Right atrium auricular region (tissue), 2 donors: ENCODE data around the gene SPOCK1. TPM values are rescaled to one million over a fixed set of nuclear protein-coding genes. Genes with fewer than 3 reads are reported as not detected.

Experiments
- DNase-seq: peaks from one replicate; pipeline ENCODE4 v3.0.0-alpha.2; 2019; ENCODE audit warnings: low spot score
- H3K27ac ChIP-seq, 2 donors: fragments of 200-600 bp; sonication (generic); 1 replicate in 1 of 2; 2 replicates in 1 of 2; pipeline ENCODE4 v1.5.1; 2016 to 2019
- H3K27me3 ChIP-seq, 2 donors: fragments of 200-600 bp; sonication (generic); one replicate each; pipeline versions ENCODE4 v1.5.1 to v1.6.0; 2017 to 2019
- H3K36me3 ChIP-seq: fragments of 200-600 bp; sonication (generic); one replicate; pipeline ENCODE4 v1.5.1; 2016
- H3K4me1 ChIP-seq, 2 donors: fragments of 200-600 bp; sonication (generic); one replicate each; pipeline versions ENCODE4 v1.5.1 to v1.6.0; 2017 to 2019
- H3K4me3 ChIP-seq, 2 donors: fragments of 200-600 bp; sonication (generic); 1 replicate in 1 of 2; 2 replicates in 1 of 2; pipeline ENCODE4 v1.5.1; 2017 to 2019; ENCODE audit warnings: mild to moderate bottlenecking in 1 of 2, moderate library complexity in 1 of 2
- H3K9me3 ChIP-seq, 2 donors: fragments of 200-600 bp; sonication (generic); one replicate each; pipeline ENCODE4 v1.5.1; 2019
- total RNA-seq, 2 donors: library from RNA; depleted of rRNA; stranded (reverse); fragments of >200 nt; gene quantifications; one replicate each; pipeline ENCODE4 v1.1.0, GENCODE V29; 2016
- TF ChIP-seq, protein P1 (sequence below), 2 donors: fragments of 200-600 bp; sonication (generic); IDR thresholded peaks; one replicate each; pipeline ENCODE4 v1.5.1; 2019; ENCODE audit warnings: antibody characterized with exemption in 2 of 2

Gene SPOCK1
- total RNA-seq, 2 donors from 2014 or later: 59.8 to 84.5 TPM

DNA sequence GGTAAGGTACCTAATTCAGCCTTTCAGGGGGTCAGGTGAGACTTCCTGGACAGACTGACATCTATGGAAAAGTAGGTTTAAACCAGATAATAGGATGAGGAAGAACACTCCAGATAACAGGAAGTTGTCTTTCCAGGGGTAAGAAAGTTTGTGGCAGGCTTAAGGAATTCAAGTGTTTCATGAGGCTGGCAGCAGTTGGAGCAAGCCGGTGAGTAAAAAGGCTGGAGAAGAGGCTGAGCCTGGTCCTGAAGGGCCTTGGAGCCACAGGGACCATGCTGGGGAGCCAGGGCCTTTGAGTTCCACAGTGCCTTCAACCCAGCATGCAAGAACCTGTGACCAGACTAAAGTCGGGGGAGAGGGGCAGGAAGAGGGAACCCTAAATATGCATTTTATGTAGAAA, 353.4 kb downstream of the SPOCK1 start:
- H3K27me3 ChIP-seq: no peaks in the 10 kb centered on the region
- H3K4me3 ChIP-seq: no peak overlapping the region
- H3K9me3 ChIP-seq: no peaks in the 10 kb centered on the region
- H3K4me1 ChIP-seq: peaks cover 0 to 18% of the 10 kb centered on the region in 2 donors
- TF ChIP-seq, protein P1, sequence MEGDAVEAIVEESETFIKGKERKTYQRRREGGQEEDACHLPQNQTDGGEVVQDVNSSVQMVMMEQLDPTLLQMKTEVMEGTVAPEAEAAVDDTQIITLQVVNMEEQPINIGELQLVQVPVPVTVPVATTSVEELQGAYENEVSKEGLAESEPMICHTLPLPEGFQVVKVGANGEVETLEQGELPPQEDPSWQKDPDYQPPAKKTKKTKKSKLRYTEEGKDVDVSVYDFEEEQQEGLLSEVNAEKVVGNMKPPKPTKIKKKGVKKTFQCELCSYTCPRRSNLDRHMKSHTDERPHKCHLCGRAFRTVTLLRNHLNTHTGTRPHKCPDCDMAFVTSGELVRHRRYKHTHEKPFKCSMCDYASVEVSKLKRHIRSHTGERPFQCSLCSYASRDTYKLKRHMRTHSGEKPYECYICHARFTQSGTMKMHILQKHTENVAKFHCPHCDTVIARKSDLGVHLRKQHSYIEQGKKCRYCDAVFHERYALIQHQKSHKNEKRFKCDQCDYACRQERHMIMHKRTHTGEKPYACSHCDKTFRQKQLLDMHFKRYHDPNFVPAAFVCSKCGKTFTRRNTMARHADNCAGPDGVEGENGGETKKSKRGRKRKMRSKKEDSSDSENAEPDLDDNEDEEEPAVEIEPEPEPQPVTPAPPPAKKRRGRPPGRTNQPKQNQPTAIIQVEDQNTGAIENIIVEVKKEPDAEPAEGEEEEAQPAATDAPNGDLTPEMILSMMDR (IDR thresholded peaks at IDR 0.05): no peak
- DNase-seq: no peak
- peak overlapping the region; percentile 31 to 72 for H3K27ac ChIP-seq
- H3K36me3 ChIP-seq: no peaks in the 10 kb centered on the region

DNA sequence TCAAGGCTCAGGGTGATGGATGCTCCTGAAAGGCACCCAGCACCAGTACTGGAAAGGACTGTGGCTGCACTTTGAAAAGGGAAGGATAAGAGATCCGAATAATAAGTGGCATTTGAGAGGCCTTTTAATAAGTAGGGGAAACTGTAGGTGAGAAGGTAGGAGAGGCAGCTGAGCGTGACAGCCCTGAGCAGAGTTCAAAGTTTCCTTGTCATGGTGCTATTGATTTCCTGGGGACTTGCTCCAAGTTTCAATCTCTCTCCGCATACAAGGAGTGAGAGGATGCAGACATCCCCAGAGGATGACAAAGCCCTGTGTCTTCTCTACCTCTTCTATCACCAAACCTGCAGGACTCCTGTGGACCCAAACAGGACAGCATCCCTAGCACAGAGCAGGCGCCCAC, 354.5 kb downstream of the SPOCK1 start:
- Histone ChIP-seq H3K4me3 (no peak overlapping the region), H3K9me3 (no peaks in the 10 kb centered on the region), H3K27ac (no peak overlapping the region), H3K36me3 (no peaks in the 10 kb centered on the region), H3K4me1 (peaks cover 0 to 18% of the 10 kb centered on the region in 2 donors), H3K27me3 (no peaks in the 10 kb centered on the region)
- DNase-seq: no peak
- TF ChIP-seq, protein P1 (IDR thresholded peaks at IDR 0.05): no peak

DNA sequence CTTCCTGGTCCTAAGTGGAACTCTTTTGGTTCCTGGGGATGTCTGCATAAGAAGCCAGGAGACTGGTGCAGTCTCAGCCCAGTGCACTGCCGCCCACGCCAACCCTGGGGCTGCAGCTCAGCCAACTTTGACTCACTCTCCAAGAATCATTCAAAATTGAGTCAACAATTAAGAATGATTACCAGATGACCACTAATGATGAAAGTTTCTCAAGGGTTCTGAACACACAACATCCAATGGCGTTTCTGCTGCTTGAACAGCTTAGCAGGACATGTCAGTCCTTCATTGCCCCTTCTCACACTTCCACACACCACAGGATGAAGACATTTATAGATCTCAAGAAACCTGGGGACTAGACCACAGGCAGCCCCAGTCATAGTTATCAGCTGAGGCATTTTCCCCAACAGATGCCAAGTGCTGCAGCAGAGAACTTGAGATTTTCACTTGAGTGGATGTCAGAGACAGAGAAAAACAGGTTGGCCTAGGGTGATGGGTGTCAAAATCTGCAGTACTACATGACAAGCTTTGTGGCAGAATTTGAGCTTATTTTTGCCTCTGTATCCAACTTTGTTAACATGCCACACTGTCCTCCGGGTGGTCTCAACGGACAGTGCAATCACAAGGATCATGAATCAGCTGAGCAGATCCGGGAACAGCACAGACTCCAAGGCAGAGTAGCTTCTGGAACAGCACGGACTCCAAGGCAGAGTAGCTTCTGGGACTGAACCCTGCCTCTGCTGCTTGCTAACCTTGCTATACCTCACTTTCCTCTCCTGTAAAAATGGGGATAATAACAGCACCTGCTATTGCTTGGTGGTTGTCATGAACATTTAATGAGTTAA, 356.1 kb downstream of the SPOCK1 start:
- H3K9me3 ChIP-seq: no peaks in the 10 kb centered on the region
- peak overlapping the region; percentile 32 to 58 for H3K27ac ChIP-seq
- TF ChIP-seq, protein P1 (IDR thresholded peaks at IDR 0.05): no peak
- peaks cover 0 to 18% of the 10 kb centered on the region in 2 donors for H3K4me1 ChIP-seq
- DNase-seq: peak; percentile 79
- H3K4me3 ChIP-seq: no peak overlapping the region
- H3K36me3 ChIP-seq: no peaks in the 10 kb centered on the region
- H3K27me3 ChIP-seq: no peaks in the 10 kb centered on the region

DNA sequence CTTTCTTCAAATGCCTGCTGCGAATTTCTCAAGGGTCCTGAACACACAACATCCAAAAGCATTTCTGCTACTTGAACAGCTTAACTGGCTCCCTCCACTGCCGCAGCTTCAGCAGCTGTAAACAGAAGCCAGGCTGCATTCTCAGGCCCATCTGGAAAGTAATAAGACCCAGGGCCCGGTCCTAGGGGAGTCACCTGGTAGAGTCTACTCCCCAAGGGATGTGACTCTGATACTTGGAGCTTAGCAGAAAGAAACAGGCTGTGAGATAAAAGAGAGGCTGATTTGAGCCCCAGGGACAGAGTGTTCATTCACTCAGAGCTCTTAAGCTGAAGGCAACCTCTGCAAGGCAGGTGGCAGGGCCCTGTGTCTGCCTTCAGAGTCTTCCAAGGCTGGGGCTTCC, 356.8 kb downstream of the SPOCK1 start:
- Histone ChIP-seq H3K4me3 (no peak overlapping the region), H3K27me3 (no peaks in the 10 kb centered on the region), H3K27ac (peak overlapping the region; percentile 45 to 58), H3K9me3 (no peaks in the 10 kb centered on the region), H3K4me1 (peaks cover 0 to 19% of the 10 kb centered on the region in 2 donors), H3K36me3 (no peaks in the 10 kb centered on the region)
- TF ChIP-seq, protein P1 (IDR thresholded peaks at IDR 0.05): no peak
- no peak for DNase-seq

DNA sequence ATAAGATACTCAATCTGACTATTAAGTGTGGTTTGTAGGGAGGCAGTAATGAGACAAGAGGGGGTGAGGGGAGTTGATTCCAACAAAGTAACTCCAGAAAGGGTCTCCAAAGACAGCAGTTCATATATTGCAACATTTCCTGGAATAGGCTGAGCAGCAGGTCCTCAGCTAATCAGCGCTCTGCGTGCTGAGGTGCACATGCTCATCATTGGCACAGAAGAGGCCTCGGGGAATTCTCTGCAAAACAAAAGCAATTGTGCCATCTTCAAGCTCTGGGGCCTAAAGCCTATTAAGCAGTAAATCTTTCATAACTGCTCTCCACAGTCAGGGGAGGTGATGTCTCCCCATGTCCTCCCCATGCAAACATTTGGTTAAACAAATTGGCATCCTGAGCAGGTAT, 357.3 kb downstream of the SPOCK1 start:
- Histone ChIP-seq H3K27ac (peak overlapping the region; percentile 9 to 45), H3K27me3 (no peaks in the 10 kb centered on the region)

More for the DNA sequence above, 357.3 kb downstream of the SPOCK1 start:
- no peaks in the 10 kb centered on the region for H3K36me3 ChIP-seq
- H3K9me3 ChIP-seq: no peaks in the 10 kb centered on the region
- TF ChIP-seq, protein P1 (IDR thresholded peaks at IDR 0.05): no peak
- no peak for DNase-seq
- peaks cover 0 to 25% of the 10 kb centered on the region in 2 donors for H3K4me1 ChIP-seq
- H3K4me3 ChIP-seq: no peak overlapping the region
